HG02840 (cell line): ENCODE measurements around the gene CDC42BPB.
"Not testable (repeated sequence)": the region's sequence is repeated elsewhere in the genome, so short reads cannot be mapped to it uniquely, and the experiment has no call there.

Source experiments
- ATAC-seq: cut with Tn5 transposase; IDR thresholded peaks from one replicate; pipeline ENCODE4 v1.9.1; 2021; ENCODE audit warnings: mild to moderate bottlenecking, moderate library complexity, moderate number of reproducible peaks; ENCODE audit not compliant: unreplicated experiment, low FRiP score

The CDC42BPB gene

DNA sequence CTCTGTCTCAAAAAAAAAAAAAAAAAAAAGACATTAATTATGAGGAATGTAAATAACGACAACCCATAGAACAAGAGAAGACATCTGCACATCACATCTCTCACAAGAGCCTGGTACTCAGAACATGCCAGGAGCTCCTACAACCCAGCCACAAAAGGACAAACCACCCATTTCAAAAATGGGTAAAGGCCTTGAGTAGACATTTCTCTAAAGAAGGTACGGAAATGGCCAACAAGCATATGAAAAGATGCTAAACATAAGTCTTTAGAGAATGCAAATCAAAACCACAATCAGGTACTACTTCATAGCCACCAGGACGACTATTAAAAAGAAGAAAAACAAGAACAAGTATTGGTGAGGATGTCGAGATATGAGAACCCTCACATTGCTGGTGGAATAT, 121.6 kb downstream of the CDC42BPB start:
- no peak for ATAC-seq

DNA sequence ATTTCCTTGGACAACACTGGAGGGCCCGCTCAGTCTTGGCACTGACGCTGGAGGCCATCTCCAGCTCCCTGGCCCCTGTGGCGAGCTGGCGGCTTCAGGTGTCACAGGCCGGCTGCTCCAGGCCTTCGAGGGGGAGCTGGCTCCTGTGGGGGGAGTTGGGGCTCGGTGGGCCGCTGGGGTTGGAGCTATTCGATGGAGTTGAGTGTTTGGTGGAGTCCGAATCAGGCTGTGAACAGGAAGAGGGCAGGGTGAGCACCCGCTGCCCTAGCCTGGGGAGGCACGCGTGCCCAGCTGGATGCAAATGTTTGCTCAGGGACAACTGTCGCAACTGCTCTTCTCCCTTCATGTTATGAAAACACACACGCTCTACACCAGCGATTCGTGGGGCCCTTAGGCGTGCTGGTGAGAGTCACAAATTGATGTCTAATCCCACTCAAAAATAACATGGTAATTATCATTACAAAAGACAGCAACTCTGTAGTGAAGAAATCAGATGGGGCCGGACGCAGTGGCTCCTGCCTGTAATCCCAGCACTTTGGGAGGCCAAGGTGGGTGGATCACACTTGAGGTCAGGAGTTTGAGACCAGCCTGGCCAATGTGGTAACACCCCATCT, 123.6 kb downstream of the CDC42BPB start:
- no peak for ATAC-seq

DNA sequence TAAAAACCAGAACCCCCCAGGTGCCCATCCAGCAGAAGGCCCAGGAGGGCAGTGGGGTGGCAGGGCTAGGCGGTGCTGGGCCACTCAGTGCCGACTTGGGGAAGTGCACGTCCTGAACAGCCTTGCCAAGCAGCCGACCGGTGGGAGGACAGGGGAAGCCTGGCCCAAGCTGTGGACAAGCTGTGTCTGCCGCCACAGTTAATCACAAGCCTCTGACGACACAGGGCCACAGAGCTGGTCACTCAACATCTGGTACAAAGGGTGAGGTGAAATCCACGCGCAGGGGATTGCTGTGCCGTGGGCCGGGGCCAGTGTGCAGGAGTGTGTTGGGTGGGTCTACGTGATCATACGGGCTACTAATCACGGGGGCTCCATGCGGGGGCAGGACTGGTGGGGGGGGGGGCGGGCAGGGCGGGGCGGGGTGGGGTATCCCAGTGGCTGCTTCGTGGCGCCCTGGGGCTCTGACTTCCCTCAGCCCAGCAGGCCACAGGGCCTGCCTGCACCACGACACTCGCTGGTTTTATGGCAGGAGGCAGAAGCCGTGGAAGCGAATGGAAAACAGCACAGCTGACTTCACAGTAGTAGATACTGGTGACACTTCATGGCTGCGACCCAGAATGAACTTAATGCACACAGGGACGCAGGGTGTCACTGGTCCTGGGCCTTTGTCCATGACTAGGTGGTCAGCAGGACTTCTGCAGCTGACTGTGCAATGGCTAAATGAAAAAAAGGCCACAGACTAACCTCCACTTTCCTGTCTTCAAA, 124.7 kb downstream of the CDC42BPB start:
- ATAC-seq, result no peak

- ATAC-seq, result no peak
Measured at GRCh38 chr14:102931580-102932285, 125.6 kb downstream of the CDC42BPB start.

GRCh38 chr14:102930753-102931579, 126.4 kb downstream of the CDC42BPB start:
- ATAC-seq, result no peak

- ATAC-seq, result no peak
Measured at GRCh38 chr14:102930138-102930752, 127.1 kb downstream of the CDC42BPB start.

DNA sequence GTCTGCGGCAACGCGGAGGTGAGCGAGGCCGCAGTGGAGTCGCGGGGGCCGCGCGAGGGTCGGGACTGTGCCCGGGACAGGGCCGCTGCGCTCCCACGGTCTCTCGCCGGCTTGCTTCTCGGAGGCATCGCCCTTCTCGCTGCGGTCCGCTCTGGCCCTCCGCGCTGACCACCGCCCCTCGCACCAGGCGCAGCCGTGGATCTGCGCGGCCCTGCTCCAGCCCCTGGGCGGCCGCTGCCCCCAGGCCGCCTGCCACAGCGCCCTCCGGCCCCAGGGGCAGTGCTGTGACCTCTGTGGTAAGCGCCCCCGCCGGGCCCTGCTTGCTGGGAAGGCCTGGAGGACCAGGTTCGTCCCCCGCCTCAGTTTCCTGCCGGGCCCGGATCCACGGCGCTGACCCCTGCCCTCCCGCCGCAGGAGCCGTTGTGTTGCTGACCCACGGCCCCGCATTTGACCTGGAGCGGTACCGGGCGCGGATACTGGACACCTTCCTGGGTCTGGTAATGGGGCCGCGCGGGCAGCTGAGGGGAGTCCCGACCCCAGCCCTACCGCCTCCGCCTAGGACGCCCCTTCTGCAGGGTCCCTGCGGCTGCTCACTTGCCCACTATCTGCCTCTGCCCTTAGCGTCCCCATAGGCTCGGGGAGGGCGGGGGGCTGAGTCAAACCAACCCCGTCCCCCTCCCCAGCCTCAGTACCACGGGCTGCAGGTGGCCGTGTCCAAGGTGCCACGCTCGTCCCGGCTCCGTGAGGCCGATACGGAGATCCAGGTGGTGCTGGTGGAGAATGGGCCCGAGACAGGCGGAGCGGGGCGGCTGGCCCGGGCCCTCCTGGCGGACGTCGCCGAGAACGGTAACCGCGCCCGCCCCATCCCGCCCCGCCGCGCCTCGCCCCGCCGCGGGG, 127.9 kb downstream of the CDC42BPB start:
- no peak for ATAC-seq

DNA sequence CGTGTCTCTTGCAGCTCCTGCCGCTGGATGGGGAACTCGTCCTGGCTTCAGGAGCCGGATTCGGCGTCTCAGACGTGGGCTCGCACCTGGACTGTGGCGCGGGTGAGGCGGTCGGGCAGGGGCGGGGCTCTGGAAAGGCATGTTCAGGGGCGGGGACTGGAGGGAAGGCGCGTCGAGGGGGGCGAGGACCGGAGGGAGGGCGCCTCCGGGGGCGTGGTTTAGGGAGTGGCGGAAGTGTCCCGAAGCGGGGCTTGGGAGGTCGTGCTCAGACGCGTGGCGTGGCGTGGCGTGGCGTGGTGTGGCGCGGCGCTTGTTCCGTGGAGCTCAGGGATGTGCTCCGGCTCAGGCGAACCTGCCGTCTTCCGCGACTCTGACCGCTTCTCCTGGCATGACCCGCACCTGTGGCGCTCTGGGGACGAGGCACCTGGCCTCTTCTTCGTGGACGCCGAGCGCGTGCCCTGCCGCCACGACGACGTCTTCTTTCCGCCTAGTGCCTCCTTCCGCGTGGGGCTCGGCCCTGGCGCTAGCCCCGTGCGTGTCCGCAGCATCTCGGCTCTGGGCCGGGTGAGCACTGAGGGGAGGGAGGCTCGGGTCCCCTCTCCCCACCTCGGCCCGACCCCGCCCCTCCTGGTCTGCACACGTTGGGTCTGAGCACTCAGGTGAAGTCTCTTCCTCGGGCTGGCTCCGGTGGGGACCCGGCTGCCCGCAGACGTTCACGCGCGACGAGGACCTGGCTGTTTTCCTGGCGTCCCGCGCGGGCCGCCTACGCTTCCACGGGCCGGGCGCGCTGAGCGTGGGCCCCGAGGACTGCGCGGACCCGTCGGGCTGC, 128.7 kb downstream of the CDC42BPB start:
- no peak for ATAC-seq

- ATAC-seq, result no peak
Measured at GRCh38 chr14:102927878-102928411, 129.4 kb downstream of the CDC42BPB start.

DNA sequence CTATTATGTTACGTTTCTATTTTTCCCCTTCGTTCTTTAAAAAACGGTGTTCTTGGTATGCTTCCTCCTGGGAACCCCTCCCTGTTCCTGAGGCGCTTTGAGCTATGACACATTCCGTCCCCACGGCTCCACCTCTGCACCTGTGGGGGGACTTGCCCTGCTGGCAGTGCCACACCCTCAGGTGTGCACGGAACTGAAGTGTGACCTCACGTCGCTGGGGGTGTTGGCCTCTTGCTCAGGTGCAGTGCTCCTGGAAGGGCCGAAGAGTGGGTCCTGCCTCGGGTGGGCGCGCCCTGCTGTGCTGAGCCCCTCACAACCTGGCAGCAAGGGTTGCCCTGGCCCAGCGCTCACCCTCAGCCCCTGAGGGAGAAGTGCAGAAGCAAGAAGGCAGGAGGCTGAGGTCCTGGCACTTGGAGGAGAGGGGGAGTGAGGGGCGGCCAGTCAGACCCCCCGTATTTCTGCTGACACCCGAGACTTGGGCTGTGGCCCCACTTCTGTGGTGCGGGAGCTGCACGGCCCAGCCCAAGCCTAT, 129.9 kb downstream of the CDC42BPB start:
- no peak for ATAC-seq

DNA sequence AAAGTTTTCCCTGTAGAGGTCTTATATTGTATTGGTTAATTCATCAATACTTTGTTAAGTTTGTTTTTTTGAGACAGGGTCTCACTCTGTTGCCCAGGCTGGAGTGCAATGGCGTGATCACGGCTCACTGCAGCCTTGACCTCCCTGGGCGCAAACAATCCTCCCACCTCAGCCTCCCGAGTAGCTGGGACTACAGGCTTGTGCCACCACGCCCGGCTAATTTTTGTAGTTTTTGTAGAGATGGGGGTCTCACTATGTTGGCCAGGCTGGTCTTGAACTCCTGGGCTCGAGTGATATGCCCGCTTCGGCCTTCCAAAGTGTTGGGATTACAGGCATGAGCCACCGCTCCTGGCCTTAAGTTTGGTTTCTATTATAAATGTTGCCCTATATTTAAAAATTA, 130.5 kb downstream of the CDC42BPB start:
- not testable (repeated sequence) for ATAC-seq

DNA sequence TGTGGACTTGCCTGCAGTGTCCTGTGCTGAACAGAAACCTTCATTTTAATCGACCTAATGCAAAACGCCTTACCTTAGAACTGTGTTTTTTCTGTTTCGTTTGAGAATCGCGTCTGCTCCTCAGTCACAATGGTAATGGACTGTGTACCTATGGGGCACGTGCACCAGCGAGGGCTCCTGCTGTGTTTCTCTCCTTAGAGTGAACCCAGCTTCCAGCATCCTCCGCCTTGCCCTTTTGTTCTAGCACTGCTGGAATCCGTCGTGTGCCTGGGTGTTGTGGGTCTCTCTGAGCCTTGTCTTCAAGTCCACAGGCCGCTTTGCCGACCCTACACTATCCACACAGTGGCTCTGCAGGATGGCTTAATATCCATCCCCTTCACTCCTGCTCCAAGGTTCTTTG, 131.2 kb downstream of the CDC42BPB start:
- ATAC-seq, result no peak

- no peak for ATAC-seq
Measured at GRCh38 chr14:102925646-102926045, 131.7 kb downstream of the CDC42BPB start.

GRCh38 chr14:102924632-102925588, 132.4 kb downstream of the CDC42BPB start:
- ATAC-seq, result no peak

GRCh38 chr14:102923925-102924486, 133.3 kb downstream of the CDC42BPB start:
- ATAC-seq, result no peak

GRCh38 chr14:102923201-102923924, 134.0 kb downstream of the CDC42BPB start:
- no peak for ATAC-seq
